ENCODE measurements around the gene IGFBP5.

GRCh38 chr2:216678813-216679657, 16.3 kb downstream of the IGFBP5 start:
- TF ChIP-seq ZNF274 (IDR thresholded peaks at IDR 0.05; ENCODE audit: low read depth, low read length) (no peak), SRF (IDR thresholded peaks at IDR 0.05; ENCODE audit: low read depth) (no peak), EGR1 (IDR thresholded peaks at IDR 0.05; ENCODE audit: low read depth) (no peak), POLR2AphosphoS5 (IDR thresholded peaks at IDR 0.05; ENCODE audit: low read depth, low read length) (no peak), SIN3A (IDR thresholded peaks at IDR 0.05; ENCODE audit: low read depth) (no peak), REST (IDR thresholded peaks at IDR 0.05; ENCODE audit: low read depth) (no peak), POLR2A (IDR thresholded peaks at IDR 0.05; ENCODE audit: borderline replicate concordance, extremely low read depth, insufficient read depth, insufficient read length) (no peak)
- TF ChIP-seq, protein P1, sequence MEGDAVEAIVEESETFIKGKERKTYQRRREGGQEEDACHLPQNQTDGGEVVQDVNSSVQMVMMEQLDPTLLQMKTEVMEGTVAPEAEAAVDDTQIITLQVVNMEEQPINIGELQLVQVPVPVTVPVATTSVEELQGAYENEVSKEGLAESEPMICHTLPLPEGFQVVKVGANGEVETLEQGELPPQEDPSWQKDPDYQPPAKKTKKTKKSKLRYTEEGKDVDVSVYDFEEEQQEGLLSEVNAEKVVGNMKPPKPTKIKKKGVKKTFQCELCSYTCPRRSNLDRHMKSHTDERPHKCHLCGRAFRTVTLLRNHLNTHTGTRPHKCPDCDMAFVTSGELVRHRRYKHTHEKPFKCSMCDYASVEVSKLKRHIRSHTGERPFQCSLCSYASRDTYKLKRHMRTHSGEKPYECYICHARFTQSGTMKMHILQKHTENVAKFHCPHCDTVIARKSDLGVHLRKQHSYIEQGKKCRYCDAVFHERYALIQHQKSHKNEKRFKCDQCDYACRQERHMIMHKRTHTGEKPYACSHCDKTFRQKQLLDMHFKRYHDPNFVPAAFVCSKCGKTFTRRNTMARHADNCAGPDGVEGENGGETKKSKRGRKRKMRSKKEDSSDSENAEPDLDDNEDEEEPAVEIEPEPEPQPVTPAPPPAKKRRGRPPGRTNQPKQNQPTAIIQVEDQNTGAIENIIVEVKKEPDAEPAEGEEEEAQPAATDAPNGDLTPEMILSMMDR (IDR thresholded peaks at IDR 0.05 in 2 of 3, conservative IDR thresholded peaks at IDR 0.05 in 1 of 3; ENCODE audit: borderline replicate concordance in 1 of 3, insufficient read depth in 1 of 3, low read depth in 2 of 3, low read length in 2 of 3): no peak
- TF ChIP-seq, protein P2, sequence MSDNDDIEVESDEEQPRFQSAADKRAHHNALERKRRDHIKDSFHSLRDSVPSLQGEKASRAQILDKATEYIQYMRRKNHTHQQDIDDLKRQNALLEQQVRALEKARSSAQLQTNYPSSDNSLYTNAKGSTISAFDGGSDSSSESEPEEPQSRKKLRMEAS (IDR thresholded peaks at IDR 0.05): no peak
